HepG2 (cell line): ENCODE data around the gene GAL3ST2. TPM values are rescaled to one million over a fixed set of nuclear protein-coding genes. Genes with fewer than 3 reads are reported as not detected.
A peak's percentile ranks its signal among the peaks of the same experiment; 100 is the strongest.

ENCODE experiments used
- AKAP8 ChIP-seq: sonication (generic); formaldehyde crosslinking; IDR thresholded peaks from 2 replicates; pipeline ENCODE4 v1.5.1; 2020; ENCODE audit warnings: mild to moderate bottlenecking, missing genetic modification reagents
- CHD2 ChIP-seq: IDR thresholded peaks from 2 replicates; pipeline ENCODE4 v1.6.1; 2011; ENCODE audit warnings: low read depth, low read length, improper control_type of control experiment
- FOXP1 ChIP-seq, 2 experiments: fragments of 450-650 bp in 1 of 2; IDR thresholded peaks; 2 replicates each; pipeline ENCODE4 v1.6.1; 2017 to 2018; ENCODE audit warnings: antibody characterized with exemption in 1 of 2
- HOXD1 ChIP-seq: sonication (generic); formaldehyde crosslinking; IDR thresholded peaks from 2 replicates; pipeline ENCODE4 v1.5.0; 2020; ENCODE audit warnings: missing genetic modification reagents
- LRRFIP1 ChIP-seq: sonication (generic); formaldehyde crosslinking; conservative IDR thresholded peaks from 2 replicates; pipeline ENCODE4 v1.4.0; 2020; ENCODE audit warnings: missing genetic modification reagents
- NCOA2 ChIP-seq: sonication (generic); formaldehyde crosslinking; IDR thresholded peaks from 2 replicates; pipeline ENCODE4 v1.8.0; 2022; ENCODE audit warnings: inconsistent platforms
- NCOR1 ChIP-seq: fragments of 200-600 bp; sonication (generic); IDR thresholded peaks from 2 replicates; pipeline ENCODE4 v1.7.0; 2017; ENCODE audit warnings: antibody characterized with exemption, low read length, borderline replicate concordance
- NKX3-1 ChIP-seq: sonication (generic); formaldehyde crosslinking; IDR thresholded peaks from 2 replicates; pipeline ENCODE4 v1.5.0; 2020; ENCODE audit warnings: missing genetic modification reagents
- RFX5 ChIP-seq: IDR thresholded peaks from 2 replicates; pipeline ENCODE4 v1.6.1; 2011; ENCODE audit warnings: low read depth, low read length, improper control_type of control experiment
- TFDP1 ChIP-seq: IDR thresholded peaks from 2 replicates; pipeline ENCODE4 v1.6.1; 2016; ENCODE audit warnings: missing compliant biosample characterization, missing genetic modification reagents, borderline replicate concordance
- ZNF280D ChIP-seq: sonication (generic); formaldehyde crosslinking; IDR thresholded peaks from 2 replicates; pipeline ENCODE4 v1.5.1; 2020; ENCODE audit warnings: mild to moderate bottlenecking, missing genetic modification reagents
- ZNF484 ChIP-seq: sonication (generic); formaldehyde crosslinking; IDR thresholded peaks from 2 replicates; pipeline ENCODE4 v1.5.1; 2020; ENCODE audit warnings: mild to moderate bottlenecking, low read depth, missing genetic modification reagents, borderline replicate concordance
- polyA plus RNA-seq, 8 experiments: library from polyadenylated mRNA; depleted of rRNA in 3 of 8; stranded (reverse) in 7 of 8; unstranded in 1 of 8; fragments of >200 nt; fragmentation: Illumina TruSeq in 4 of 8; extraction: Trizol in 4 of 8; gene quantifications; 2 replicates each; pipeline versions ENCODE4 v1.2.1 to v1.2.3, GENCODE V29; 2011 to 2016; ENCODE audit warnings: low read depth in 4 of 8, missing spikeins in 1 of 8, mixed read lengths in 1 of 8; ENCODE audit not compliant: insufficient read depth in 1 of 8
- total RNA-seq, 5 experiments: library from RNA; depleted of rRNA; stranded (reverse); fragments of >200 nt; fragmentation: Illumina TruSeq; extraction: Trizol; gene quantifications; 2 replicates each; pipeline ENCODE4 v1.2.3, GENCODE V29; 2016; ENCODE audit warnings: low read depth in 1 of 5

Gene GAL3ST2
- total and polyA plus RNA-seq, 2 of the 13 experiments (the other 11 are each of a cell fraction or from before 2014, with no cell fraction given), result 0.17 to 0.20 TPM

- TF ChIP-seq ZNF280D (CRISPR knock-in tag), result no peak
- TF ChIP-seq HOXD1, result 0 out of 2 replicates have a peak, but pooled peaks have one; percentile 27
- no peak for TF ChIP-seq NCOR1
- TF ChIP-seq CHD2, result no peak
- TF ChIP-seq FOXP1 (IDR thresholded peaks at IDR 0.05), result no peak
- peak; percentile 15; the same call in 1 of the 2 replicates for TF ChIP-seq FOXP1 (CRISPR knock-in tag; IDR thresholded peaks at IDR 0.05)
- TF ChIP-seq LRRFIP1, result no peak
- no peak for TF ChIP-seq RFX5
- TF ChIP-seq NCOA2, result 0 out of 2 replicates have a peak, but pooled peaks have one; percentile 16
- peak; percentile 27; the same call in 1 of the 2 replicates for TF ChIP-seq TFDP1
- 0 out of 2 replicates have a peak, but pooled peaks have one; percentile 72 for TF ChIP-seq AKAP8 (CRISPR knock-in tag)
- no peak for TF ChIP-seq NKX3-1 (CRISPR knock-in tag)
- TF ChIP-seq ZNF484 (CRISPR knock-in tag), result no peak
These were observed 40.7 kb downstream of the GAL3ST2 start (continued) for GRCh38 chr2:241817126-241817820.
